T-helper 1 cell treated with Interleukin-12 subunit alpha and Interleukin-12 subunit beta and Interleukin-4 antibody, amounts not matched to agents 30 ng/mL and 1 ng/mL, for 36 hours (primary cell): ENCODE data around the gene PRR5. TPM values are rescaled to one million over a fixed set of nuclear protein-coding genes. Genes with fewer than 3 reads are reported as not detected.
"Not testable (repeated sequence)": the region's sequence is repeated elsewhere in the genome, so short reads cannot be mapped to it uniquely, and the experiment has no call there.

ENCODE experiments used
- intact Hi-C: fragments of 100-400 bp; cut with micrococcal nuclease; formaldehyde crosslinking; loops from one replicate; pipeline ENCODE4 v1.15.1; 2024
- total RNA-seq: library from RNA; stranded (reverse); gene quantifications from 2 replicates; pipeline ENCODE4 v1.2.3, GENCODE V29; 2022

Gene PRR5
- total RNA-seq, 1 donor from 2014 or later: 14.6 TPM

DNA sequence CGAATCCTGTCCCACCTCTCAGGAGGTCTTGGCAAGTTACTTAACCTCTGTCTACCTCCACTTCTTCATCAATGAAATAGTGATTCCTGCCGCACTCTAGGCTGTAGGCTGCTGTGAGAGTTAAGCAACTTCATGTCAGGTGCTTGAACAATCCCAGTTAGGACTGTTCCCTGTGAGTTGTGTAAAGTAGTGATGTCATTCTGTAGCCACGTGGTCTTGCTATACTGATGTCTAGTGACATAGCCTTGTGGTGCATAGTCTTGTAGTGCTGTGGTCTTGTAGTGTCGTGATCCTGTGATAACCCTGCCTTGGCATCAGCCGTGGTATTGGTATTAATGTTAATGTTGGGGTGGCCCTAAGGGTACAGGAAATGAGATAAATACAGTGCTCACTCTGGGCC, 30.3 kb upstream of the PRR5 start:
- intact Hi-C loops: no loop called here

DNA sequence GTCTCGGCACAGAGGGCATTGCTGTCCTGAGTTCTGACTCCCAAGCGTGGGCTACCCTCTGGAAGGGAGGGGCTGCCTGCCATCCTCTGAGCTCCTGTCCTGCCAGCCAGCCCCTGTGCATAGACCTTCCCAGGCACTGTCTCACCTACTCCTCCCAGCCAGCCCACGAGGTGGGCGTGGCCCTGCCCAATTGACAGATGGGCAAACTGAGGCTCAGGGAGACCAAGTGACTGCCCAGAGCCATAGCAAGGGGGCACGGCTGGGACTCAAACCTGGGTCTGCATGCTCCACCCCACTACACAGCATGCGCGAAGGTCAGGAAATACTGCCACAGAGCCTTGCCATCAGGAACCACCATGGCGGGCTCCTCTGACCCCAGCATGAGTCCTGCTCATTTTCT, 29.4 kb upstream of the PRR5 start:
- intact Hi-C loops: no loop called here

DNA sequence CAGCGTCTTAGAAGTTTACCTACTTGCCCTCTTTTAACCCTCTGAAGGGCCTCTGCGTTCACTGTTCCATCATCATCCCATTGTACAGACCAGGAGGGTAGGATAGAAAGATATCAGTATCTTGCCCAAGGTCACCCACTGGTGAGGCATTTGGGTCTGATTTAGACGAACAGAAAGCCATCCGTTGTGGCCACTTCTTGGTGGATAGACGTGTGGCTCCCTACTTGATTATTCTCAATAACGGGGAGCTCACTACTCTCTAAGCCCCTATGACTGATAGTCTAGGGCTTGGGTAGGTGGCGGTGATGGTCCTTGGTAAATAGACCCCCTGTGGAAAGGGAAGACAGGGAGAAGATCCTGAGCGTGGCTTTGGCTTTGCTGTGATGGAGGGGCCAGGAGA, 28.6 kb upstream of the PRR5 start:
- intact Hi-C loops: no loop called here

DNA sequence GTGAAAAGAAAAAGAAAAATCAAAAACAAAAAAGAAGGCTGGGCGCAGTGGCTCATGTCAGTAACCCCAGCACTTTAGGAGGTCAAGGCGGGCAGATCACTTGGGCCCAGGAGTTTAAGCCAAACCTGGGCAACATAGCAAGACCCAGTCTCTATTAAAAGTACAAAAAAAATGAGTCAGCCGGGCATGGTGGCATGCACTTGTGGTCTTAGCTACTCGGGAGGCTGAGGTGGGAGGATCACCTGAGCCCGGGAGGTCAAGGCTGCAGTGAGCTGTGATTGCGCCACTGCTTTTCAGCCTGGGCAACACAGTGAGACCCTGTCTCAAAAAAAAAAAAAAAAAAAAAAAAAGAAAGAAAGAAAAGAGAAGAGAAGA, 26.0 kb upstream of the PRR5 start:
- intact Hi-C loops: not testable (repeated sequence)

DNA sequence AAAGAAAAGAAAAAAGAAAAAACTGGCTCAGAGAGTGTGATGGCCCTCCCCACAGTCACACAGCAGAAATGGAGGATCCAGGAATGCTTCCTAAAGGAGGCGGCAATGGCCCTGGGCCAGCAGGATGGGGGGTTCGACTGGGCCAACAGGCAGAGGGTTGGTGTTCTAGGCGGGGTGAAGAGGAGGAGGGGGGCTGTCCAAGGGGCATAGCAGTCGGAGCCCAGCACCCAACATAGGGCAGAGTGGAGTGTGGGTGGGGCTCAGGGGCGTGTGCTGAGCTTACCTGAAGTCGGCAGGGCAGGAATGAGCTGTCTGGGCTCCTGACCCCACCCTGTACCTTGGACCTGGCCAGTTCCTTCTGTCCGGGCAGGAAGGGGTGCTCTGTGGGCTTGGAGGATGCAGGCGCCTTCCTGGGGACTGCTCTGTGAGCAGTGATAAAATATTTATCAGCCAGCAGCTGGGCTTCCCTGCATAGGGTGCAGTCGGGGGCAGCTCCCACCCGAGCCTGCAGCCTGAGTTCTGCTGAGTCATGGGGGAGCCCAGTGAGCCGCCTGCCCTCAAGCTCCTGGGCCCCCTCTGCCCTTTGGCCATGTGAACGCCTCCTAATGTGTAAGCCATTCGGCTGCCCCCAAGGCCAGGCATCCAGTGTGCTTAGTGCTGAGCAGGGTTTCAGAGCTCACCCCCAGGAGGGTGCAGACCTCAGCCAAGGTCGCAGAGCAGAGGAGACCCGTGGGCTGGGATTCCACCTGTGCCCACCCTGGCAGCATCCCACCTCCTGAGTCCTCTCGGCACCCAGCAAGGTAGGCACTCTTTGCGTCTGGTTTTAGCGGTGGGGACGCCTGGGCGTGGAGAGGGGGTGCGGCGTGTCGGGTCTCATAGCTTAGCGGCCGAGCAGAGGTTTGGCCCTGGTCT, 25.3 kb upstream of the PRR5 start:
- intact Hi-C loops: no loop called here

DNA sequence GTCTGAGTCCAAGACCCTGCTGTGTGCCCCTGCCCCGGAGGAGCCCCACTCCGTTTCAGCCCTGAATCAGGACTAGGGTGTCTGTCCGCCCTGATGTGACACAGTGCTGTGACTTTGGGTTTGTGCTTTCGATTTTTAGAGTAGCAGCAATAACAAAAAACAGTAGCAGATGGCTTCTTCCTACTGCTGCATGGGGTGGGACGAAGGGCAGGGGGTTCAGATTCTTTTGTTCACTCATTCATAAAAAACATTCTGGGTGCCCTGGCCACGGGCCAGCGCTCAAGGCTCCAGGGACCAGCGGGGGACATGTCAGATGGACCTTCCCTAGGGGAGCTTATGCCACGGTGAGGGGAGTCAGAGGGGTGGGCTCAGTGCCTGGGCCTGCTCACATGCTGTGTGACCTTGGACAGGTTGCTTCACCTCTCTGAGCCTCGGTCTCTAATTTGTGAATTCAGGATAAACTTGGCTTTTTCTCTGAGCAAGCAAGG, 24.6 kb upstream of the PRR5 start:
- intact Hi-C loops: no loop called here

DNA sequence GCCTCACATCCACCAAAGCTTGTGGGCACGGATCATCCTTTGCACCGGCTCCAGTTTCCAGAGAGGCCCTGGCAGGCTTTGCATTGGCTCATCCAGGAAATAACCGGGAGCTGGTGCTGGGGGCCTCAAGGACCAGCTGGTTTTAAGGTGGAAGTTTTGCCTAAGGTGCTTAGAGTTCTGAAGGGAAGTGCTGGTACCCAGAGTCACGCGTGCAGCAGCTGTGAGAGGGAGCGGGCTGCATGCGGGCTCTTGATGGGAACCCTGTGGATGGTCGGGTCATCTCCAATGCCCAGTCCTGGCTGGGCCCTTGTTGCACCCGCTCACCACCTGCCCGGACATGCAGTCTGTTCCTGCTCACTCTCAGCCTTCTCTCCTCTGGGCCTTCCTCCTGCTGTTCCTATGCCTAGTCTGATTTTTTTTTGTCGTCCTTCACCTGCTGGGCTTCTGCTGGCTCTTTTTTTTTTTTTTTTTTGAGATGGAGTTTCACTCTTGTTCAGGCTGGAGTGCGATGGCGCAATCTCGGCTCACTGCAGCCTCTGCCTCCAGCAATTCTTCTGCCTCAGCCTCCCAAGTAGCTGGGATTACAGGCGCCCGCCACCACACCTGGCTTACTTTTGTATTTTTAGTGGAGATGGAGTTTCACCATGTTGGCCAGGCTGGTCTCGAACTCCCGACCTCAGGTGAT, 24.0 kb upstream of the PRR5 start:
- intact Hi-C loops: no loop called here

DNA sequence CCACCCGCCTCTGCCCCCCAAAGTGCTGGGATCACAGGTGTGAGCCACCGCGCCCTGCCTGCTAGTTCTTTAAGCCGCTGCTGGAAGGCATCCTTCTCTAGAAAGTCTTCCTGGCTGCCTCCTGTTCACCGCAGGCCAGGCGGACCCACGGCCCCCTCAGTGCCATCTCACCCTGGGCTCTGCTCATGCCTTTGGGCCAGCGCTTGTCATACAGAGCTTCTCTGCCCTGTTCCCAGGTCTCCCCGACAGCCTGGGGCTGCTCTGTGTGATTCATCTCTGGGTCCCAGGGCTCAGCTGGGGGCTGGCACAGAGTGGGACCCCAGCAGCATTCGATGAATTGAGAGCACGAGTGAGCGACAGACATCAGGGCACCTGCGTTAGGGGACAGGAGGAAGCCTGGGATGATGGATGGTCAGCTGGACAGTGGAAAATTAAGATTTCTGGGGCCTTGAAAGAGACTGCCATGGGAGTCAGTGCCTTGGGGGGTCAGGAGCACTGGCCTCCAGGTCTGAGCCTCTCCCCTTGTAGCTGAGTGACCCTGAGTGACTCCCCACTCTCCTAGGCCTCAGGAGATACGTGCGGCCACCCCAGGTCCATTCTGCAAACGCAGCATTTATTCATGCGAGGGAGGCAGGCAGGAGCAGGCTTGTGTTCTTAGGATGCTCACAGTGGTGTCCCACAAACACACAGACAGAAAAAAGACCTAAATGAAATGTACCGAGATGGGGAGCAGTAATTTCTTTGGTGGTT, 23.3 kb upstream of the PRR5 start:
- intact Hi-C loops: no loop called here

DNA sequence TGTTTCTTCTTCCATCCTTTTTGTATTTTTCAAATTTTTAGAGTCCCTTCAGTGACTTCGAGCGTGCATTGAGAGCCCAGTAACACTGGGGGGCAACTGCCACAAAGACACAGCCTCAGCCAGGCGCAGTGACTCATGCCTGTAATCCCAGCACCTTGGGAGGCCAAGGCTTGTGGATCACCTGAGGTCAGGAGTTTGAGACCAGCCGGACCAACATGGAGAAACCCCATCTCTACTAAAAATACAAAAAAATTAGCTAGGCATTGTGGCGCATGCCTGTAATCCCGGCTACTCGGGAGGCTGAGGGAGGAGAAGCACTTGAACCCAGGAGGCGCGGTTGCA, 22.7 kb upstream of the PRR5 start:
- intact Hi-C loops: not testable (repeated sequence)

DNA sequence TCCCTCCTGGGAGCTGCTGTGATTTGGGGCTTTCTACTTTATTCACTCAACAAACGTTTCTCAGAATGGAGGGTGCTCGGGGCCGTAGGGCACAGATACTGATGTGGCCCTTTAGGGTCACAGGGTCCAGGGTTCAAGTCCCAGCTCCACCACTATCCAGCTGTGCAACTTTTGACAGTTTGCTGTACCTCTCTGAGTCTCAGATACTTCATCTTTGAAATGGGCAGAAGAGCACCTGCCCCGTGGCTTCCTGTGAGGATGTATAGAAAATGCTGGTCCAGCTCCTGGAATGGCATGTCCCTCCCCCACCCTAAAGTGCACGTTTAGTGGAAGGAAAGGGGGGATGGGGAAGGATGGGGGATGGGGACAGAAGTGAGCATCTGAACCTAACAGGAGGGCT, 21.9 kb upstream of the PRR5 start:
- intact Hi-C loops: loop anchor here (5.0 kb wide), 2 partner anchors 183 to 498 kb away; partner anchors contain the start of genes PARVG and RTL6

DNA sequence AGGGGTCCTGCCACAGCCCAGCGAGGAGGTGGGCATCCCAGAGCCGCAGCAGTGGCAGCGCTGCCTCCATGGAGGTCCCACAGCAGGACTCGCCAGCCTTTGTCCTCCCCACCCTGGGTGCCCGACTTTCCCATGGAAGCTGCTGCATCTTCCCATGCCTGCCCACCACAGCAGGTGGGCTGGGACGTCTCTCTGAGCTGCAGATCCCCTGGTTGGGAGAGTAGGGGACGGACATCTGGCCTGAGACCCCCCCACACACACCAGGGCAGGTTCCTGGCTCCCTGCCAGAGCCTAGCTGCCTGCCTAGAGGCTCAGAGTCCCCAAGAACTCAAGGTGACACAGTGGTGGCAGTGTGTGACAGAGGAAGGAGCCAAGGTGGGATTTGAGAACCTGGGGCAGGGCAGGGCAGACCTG, 21.5 kb upstream of the PRR5 start:
- intact Hi-C loops: loop anchor here (5.0 kb wide), 2 partner anchors 183 to 498 kb away; partner anchors contain the start of genes PARVG and RTL6

DNA sequence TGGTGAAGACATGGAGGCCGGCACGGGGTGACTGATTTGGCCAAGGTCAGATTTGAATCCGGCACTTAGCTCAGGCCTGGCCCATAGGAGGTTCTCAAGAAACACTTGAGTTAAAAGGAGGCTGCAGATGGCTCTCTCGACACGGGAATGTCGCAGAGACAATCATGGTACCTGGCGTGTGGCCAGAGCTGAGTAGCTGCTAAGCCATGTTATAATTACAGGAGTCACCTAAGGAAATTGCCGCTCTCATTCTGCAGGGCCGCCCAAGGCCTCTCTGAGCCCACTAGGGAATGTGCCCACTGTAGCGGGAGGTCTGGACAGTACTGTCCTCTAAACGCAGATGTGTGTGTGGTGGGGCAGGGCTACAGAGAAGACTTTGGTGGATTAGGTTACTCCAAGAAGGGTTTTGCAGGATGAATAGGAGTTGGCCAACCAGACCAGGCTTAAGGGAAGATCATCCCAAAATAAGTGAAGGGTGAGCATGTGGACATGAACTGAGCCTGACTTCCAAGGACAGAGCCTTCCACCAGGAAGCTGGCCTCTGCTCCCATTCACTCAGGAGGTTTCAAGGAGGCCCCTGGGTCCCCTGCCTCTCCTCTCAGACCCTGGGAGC, 19.3 kb upstream of the PRR5 start:
- intact Hi-C loops: loop anchor here (5.0 kb wide), 2 partner anchors 185 to 500 kb away; partner anchors contain the start of genes PARVG and RTL6

DNA sequence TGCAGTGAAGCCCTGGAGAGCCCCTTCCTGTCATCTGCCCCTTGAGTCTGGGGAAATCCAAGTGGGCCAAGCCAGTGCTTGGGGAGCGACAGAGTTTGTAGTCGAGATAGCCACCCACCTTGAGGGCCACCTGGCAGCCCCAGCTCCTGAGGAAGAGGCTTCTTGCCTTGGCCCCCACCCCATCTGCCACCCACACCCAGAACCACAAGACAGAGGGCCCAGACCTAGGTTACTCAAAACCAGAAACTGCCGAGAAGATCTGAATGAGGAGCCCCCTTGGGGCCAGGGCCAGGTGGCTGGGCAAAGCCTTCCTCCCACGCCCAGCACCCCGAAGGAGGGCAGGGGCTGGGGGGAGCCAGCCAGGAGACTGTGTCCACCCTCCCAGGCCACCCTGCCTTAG, 18.8 kb upstream of the PRR5 start:
- intact Hi-C loops: loop anchor here (5.0 kb wide), 2 partner anchors 186 to 501 kb away; partner anchors contain the start of genes PARVG and RTL6

DNA sequence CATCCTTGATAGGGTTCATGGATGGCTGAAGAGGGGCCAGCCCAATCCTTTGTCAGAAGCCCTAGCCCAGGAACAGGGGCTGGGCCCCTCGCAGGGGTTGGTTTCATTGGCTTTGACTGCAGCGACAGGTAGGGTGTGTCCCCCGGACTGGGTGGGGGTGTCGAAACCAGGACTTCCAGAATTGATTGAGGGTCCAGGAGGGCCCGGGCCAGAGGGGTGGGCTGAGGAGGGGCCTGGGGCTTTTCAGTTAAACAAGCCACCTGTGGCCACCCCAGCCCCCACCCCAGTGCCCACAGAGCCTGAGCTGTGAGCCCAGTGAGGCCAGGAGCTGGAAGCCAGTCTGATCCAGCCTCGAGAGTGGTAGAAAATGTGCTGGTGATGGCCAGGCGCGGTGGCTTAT, 18.1 kb upstream of the PRR5 start:
- intact Hi-C loops: loop anchor here (1.0 to 5.0 kb wide), 5 partner anchors 31 to 691 kb away; partner anchors contain the start of genes PARVG and RTL6

DNA sequence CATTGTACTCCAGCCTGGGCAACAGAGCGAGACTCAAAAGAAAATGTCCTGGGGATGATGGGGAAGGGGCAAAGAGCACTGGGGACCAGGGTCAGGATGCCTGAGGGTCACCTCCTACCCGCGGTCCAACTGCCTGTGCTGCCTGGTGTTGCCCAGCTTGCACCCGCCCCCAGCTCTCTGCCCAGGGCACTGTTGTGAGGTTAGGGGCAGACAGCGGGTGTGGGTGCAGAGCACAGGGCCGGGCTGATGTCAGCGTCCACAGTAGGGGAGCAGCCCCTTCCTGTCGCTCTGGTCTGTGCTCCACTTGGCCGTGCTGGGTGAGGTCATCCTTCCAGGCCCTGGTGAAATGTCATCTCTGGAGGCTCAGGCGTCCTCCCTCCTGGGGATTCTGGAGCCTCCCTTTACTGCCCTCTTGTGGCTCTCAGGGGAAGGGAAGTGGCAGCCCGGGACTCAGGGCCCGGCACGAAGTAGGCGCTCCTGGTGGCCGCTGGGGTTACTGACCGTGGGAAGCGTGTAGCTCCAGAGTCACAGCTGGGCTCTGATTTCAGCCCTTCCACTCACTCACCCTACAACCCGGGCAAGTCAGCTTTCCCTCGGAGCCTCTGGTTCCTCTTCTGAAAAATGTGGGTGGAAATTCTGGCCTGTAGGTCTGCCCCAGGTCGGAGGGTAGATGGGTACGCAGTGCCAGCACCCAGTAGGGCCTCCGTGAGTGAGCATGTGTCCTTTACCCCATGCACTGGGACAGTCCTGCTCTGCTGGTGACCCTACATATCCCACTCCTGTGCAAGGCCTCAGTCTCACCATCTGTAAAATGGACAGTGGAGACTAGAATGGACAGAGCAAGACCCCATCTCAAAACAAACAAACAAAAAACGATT, 17.3 kb upstream of the PRR5 start:
- intact Hi-C loops: loop anchor here (1.0 to 5.0 kb wide), 8 partner anchors 13 to 691 kb away; partner anchors contain the start of genes PARVG, PRR5 and RTL6

DNA sequence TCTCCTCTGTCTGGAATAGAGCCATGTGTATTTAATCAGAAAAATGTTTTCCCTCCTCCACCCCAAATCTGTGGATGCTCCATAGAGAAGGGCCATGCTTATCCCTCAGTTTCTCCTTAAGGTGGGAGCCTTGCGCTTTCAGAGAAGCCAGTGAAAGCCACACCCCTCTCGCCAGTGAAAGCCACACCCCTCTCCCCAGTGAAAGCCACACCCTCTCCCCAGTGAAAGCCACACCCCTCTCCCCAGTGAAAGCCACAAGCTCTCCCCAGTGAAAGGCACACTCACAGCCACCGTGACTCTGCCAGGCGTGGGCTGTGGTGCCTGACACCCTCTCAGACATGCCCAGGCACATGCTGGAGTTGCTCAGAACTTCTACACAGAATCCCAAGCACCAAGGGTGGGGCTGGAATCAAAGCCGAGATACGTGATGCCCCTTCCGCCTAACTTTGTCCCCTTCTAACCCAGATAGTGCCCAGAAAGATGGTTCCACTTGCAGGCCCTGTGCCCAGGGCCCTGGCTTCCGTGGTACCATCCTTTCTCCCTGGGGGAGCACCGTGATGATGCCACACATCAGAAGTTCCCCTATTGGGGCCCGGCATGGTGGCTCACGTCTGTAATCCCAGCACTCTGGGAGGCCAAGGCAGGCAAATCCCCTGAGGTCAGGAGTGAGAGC, 16.5 kb upstream of the PRR5 start:
- intact Hi-C loops: loop anchor here (1.0 to 2.0 kb wide), 4 partner anchors 12 to 59 kb away; partner anchors contain the start of gene PRR5

DNA sequence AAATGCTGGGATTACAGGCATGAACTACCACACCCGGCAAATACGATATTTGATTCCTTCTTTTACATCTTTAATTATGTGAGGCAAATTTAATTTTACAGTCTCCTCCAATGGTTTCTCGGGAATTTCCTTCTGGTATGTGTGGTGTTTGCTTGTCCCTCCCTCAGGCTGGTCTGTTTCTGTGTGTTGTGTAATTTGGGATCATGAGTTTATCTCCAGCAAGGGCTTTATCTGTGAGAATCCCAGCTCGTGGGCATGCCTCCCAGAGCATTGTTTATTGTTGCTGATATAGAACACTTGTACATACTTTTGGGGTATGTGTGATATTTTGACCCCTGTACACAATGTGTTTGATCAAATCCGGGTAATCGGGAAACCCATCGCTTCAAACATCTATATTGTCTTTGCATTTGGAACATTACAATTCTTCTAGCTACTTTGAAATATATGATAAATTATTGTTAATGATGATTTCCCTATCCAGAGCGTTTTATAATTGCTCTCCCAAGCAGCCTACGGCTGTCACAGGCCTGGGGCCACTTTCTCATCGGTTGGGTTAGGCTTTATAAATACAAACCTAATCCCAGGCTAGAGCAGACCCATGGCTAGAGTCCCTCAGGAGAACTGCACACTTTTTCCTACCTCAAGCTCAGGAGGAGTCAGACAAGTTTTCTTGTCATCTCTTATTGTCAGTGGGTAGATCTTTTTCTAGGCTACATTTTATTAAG, 15.0 kb upstream of the PRR5 start:
- intact Hi-C loops: no loop called here

DNA sequence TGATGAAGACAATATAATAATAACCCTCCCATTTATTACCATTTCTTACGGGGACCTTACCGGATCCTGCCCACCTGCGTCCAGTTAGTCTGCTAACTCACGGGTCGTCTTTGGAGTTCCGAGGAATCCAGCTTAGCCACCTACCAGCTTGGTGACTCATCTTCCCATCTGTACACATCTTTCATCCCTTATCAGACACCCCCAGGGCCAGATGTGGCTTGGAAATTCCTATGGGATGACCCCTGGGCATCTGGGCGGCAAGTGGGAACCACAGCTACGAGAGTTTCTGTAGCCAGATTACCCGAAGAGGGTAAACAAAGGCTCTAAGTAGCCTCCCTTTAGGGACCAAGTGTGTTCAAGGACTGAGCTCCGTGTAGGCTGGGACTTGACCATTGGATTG, 12.8 kb upstream of the PRR5 start:
- intact Hi-C loops: no loop called here
